Activated CD4-positive, alpha-beta T cell treated with anti-CD3 and anti-CD28 coated beads, Interleukin-2, amount 10 ng/mL, durations not matched to agents 7 days and 5 days (primary cell): Measurements from ENCODE around the gene FLRT1. TPM values are rescaled to one million over a fixed set of nuclear protein-coding genes. Genes with fewer than 3 reads are reported as not detected.

ENCODE experiments used
- CTCF ChIA-PET: fragments of 350-600 bp; sonication (Branson Sonifier 250); formaldehyde crosslinking; loops from one replicate; lab custom pipeline; 2021; ENCODE audit warnings: antibody characterized with exemption; lab: Charles Lee
- POLR2A ChIA-PET: fragments of 350-600 bp; sonication (Branson Sonifier 250); formaldehyde crosslinking; loops from one replicate; lab custom pipeline; 2021; ENCODE audit warnings: antibody characterized with exemption; lab: Charles Lee
- DNase-seq: peaks from one replicate; pipeline ENCODE4 v3.0.0-alpha.2; 2020
- H3K27ac Mint-ChIP-seq: one replicate; pipeline ENCODE4 v1.8.0; 2021; ENCODE audit warnings: mild to moderate bottlenecking, moderate library complexity, mixed read lengths
- H3K27me3 Mint-ChIP-seq: one replicate; pipeline ENCODE4 v1.8.0; 2021; ENCODE audit warnings: mixed read lengths
- H3K36me3 Mint-ChIP-seq: one replicate; pipeline ENCODE4 v1.8.0; 2021; ENCODE audit warnings: low read depth, mixed read lengths
- H3K4me1 Mint-ChIP-seq: one replicate; pipeline ENCODE4 v1.8.0; 2021; ENCODE audit warnings: mixed read lengths
- H3K4me3 Mint-ChIP-seq: one replicate; pipeline ENCODE4 v1.8.0; 2021; ENCODE audit warnings: mild to moderate bottlenecking, moderate library complexity, mixed read lengths
- H3K9me3 Mint-ChIP-seq: one replicate; pipeline ENCODE4 v1.8.0; 2021; ENCODE audit warnings: mixed read lengths
- total RNA-seq, 2 experiments: library from RNA; stranded (reverse); gene quantifications; one replicate each; pipeline ENCODE4 v1.2.3, GENCODE V29; 2021

Gene FLRT1
- total RNA-seq, 2 experiments from 2014 or later, result not detected

GRCh38 chr11:64000026-64000739, 35.5 kb upstream of the FLRT1 start:
- Mint-ChIP-seq H3K36me3 (peaks cover 16% of the 10 kb centered on the region), H3K4me1 (peaks cover 13% of the 10 kb centered on the region), H3K27ac (no peak overlapping the region), H3K9me3 (no peaks in the 10 kb centered on the region), H3K4me3 (no peak overlapping the region), H3K27me3 (peaks cover 4% of the 10 kb centered on the region)
- peak; percentile 72 for DNase-seq
- POLR2A ChIA-PET, result interaction anchor here (0.6 kb wide), 1 partner anchor 147 kb away, joined by 5 read pairs; no protein-coding TSS in a partner anchor
- CTCF ChIA-PET, result interaction anchor here (0.6 to 4.0 kb wide), 25 partner anchors 9 to 674 kb away, joined by 3 to 21 read pairs (median 4); partner anchors contain the start of genes COX8A and PRDX5

- Mint-ChIP-seq H3K4me1 (peaks cover 13% of the 10 kb centered on the region), H3K27ac (peak overlapping the region; percentile 31), H3K9me3 (no peaks in the 10 kb centered on the region), H3K4me3 (no peak overlapping the region), H3K36me3 (peaks cover 16% of the 10 kb centered on the region), H3K27me3 (peaks cover 4% of the 10 kb centered on the region)
- POLR2A ChIA-PET, result no interaction called here
- DNase-seq, result no peak
- CTCF ChIA-PET, result interaction anchor here (0.6 to 4.0 kb wide), 26 partner anchors 8 to 673 kb away, joined by 3 to 21 read pairs (median 4); partner anchors contain the start of genes COX8A and PRDX5
Observed at GRCh38 chr11:64000740-64001483, 34.8 kb upstream of the FLRT1 start.

GRCh38 chr11:64001484-64002420, 34.0 kb upstream of the FLRT1 start:
- no peak for DNase-seq
- Mint-ChIP-seq H3K27ac (no peak overlapping the region), H3K4me3 (no peak overlapping the region), H3K36me3 (peaks cover 16% of the 10 kb centered on the region), H3K9me3 (no peaks in the 10 kb centered on the region), H3K27me3 (peaks cover 10% of the 10 kb centered on the region), H3K4me1 (peaks cover 13% of the 10 kb centered on the region)
- ChIA-PET CTCF (interaction anchor here (0.6 to 4.0 kb wide), 22 partner anchors 11 to 303 kb away, joined by 3 to 21 read pairs (median 4); partner anchors contain the start of genes COX8A and ZFTA), POLR2A (no interaction called here)

- H3K27me3 Mint-ChIP-seq, result peaks cover 31% of the 10 kb centered on the region
- no peak overlapping the region for H3K4me3 Mint-ChIP-seq
- no peak overlapping the region for H3K27ac Mint-ChIP-seq
- no peaks in the 10 kb centered on the region for H3K9me3 Mint-ChIP-seq
- POLR2A ChIA-PET, result no interaction called here
- no peak for DNase-seq
- H3K36me3 Mint-ChIP-seq, result no peaks in the 10 kb centered on the region
- peaks cover 20% of the 10 kb centered on the region for H3K4me1 Mint-ChIP-seq
- CTCF ChIA-PET, result no interaction called here
Observed at GRCh38 chr11:64003807-64004589, 31.7 kb upstream of the FLRT1 start.

- no peaks in the 10 kb centered on the region for H3K36me3 Mint-ChIP-seq
- no peak overlapping the region for H3K4me3 Mint-ChIP-seq
- H3K27me3 Mint-ChIP-seq, result peaks cover 31% of the 10 kb centered on the region
- CTCF ChIA-PET, result no interaction called here
- H3K27ac Mint-ChIP-seq, result no peak overlapping the region
- POLR2A ChIA-PET, result no interaction called here
- DNase-seq, result no peak
- peaks cover 20% of the 10 kb centered on the region for H3K4me1 Mint-ChIP-seq
- H3K9me3 Mint-ChIP-seq, result no peaks in the 10 kb centered on the region
Observed at GRCh38 chr11:64004590-64004984, 31.1 kb upstream of the FLRT1 start.

GRCh38 chr11:64005691-64006090, 30.0 kb upstream of the FLRT1 start:
- POLR2A ChIA-PET, result no interaction called here

GRCh38 chr11:64006398-64006797, 29.3 kb upstream of the FLRT1 start:
- ChIA-PET CTCF (interaction anchor here (0.6 to 1.8 kb wide), 2 partner anchors 11 to 26 kb away, joined by 3 to 6 read pairs; no protein-coding TSS in a partner anchor), POLR2A (no interaction called here)
- H3K27me3 Mint-ChIP-seq, result peaks cover 31% of the 10 kb centered on the region

More at GRCh38 chr11:64005691-64006090, 30.0 kb upstream of the FLRT1 start:
- no peak overlapping the region for H3K27ac Mint-ChIP-seq
- peaks cover 2% of the 10 kb centered on the region for H3K9me3 Mint-ChIP-seq
- CTCF ChIA-PET, result interaction anchor here (1.8 kb wide), 1 partner anchor 12 kb away, joined by 6 read pairs; no protein-coding TSS in a partner anchor
- no peak overlapping the region for H3K4me3 Mint-ChIP-seq
- no peaks in the 10 kb centered on the region for H3K36me3 Mint-ChIP-seq
- H3K4me1 Mint-ChIP-seq, result peaks cover 16% of the 10 kb centered on the region
- H3K27me3 Mint-ChIP-seq, result peaks cover 31% of the 10 kb centered on the region
- DNase-seq, result no peak

GRCh38 chr11:64007160-64007628, 28.5 kb upstream of the FLRT1 start:
- ChIA-PET POLR2A (no interaction called here), CTCF (interaction anchor here (0.6 to 1.8 kb wide), 2 partner anchors 10 to 249 kb away, joined by 4 to 6 read pairs; no protein-coding TSS in a partner anchor)
- Mint-ChIP-seq H3K4me3 (no peak overlapping the region), H3K4me1 (peaks cover 13% of the 10 kb centered on the region), H3K27me3 (peaks cover 29% of the 10 kb centered on the region), H3K36me3 (no peaks in the 10 kb centered on the region), H3K9me3 (peaks cover 8% of the 10 kb centered on the region), H3K27ac (no peak overlapping the region)
- no peak for DNase-seq

More at GRCh38 chr11:64006398-64006797, 29.3 kb upstream of the FLRT1 start:
- DNase-seq, result no peak
- Mint-ChIP-seq H3K4me1 (peaks cover 14% of the 10 kb centered on the region), H3K27ac (no peak overlapping the region), H3K9me3 (peaks cover 8% of the 10 kb centered on the region), H3K36me3 (no peaks in the 10 kb centered on the region), H3K4me3 (no peak overlapping the region)

- H3K4me3 Mint-ChIP-seq, result no peak overlapping the region
- H3K9me3 Mint-ChIP-seq, result peaks cover 8% of the 10 kb centered on the region
- no peak for DNase-seq
- no peaks in the 10 kb centered on the region for H3K36me3 Mint-ChIP-seq
- ChIA-PET CTCF (interaction anchor here (0.6 to 1.8 kb wide), 2 partner anchors 10 to 250 kb away, joined by 4 to 6 read pairs; no protein-coding TSS in a partner anchor), POLR2A (no interaction called here)
- H3K27ac Mint-ChIP-seq, result no peak overlapping the region
- H3K4me1 Mint-ChIP-seq, result peaks cover 13% of the 10 kb centered on the region
- peaks cover 29% of the 10 kb centered on the region for H3K27me3 Mint-ChIP-seq
Observed at GRCh38 chr11:64007629-64008282, 28.0 kb upstream of the FLRT1 start.

GRCh38 chr11:64008283-64008913, 27.3 kb upstream of the FLRT1 start:
- H3K36me3 Mint-ChIP-seq, result no peaks in the 10 kb centered on the region
- no peak for DNase-seq
- peaks cover 8% of the 10 kb centered on the region for H3K9me3 Mint-ChIP-seq
- peaks cover 27% of the 10 kb centered on the region for H3K27me3 Mint-ChIP-seq
- CTCF ChIA-PET, result interaction anchor here (0.9 to 1.6 kb wide), 2 partner anchors 8 to 10 kb away, joined by 3 to 4 read pairs; no protein-coding TSS in a partner anchor
- no peak overlapping the region for H3K4me3 Mint-ChIP-seq
- H3K27ac Mint-ChIP-seq, result no peak overlapping the region
- peaks cover 13% of the 10 kb centered on the region for H3K4me1 Mint-ChIP-seq
- POLR2A ChIA-PET, result no interaction called here
